Fibroblast of the aortic adventitia (primary cell): ENCODE data around the gene TMEM235. TPM values are rescaled to one million over a fixed set of nuclear protein-coding genes. Genes with fewer than 3 reads are reported as not detected.

Experiments used
- DNase-seq: peaks from one replicate; pipeline ENCODE4 v3.0.0-alpha.2; 2010; ENCODE audit warnings: low read depth
- H3K4me3 ChIP-seq: 2 replicates; pipeline ENCODE4 v1.5.1; 2011; ENCODE audit warnings: low read depth, mild to moderate bottlenecking, control low read depth, low read length, moderate library complexity
- CTCF ChIP-seq: IDR thresholded peaks from 2 replicates; pipeline ENCODE4 v1.5.1; 2011; ENCODE audit warnings: mild to moderate bottlenecking, low read length, control low read depth, inconsistent platforms; ENCODE audit not compliant: insufficient read depth
- total RNA-seq: library from RNA; depleted of rRNA; stranded (reverse); fragments of >200 nt; gene quantifications from 2 replicates; pipeline ENCODE4 v1.2.3, GENCODE V29; 2012; ENCODE audit warnings: low replicate concordance

The TMEM235 gene
- total RNA-seq, 1 donor = not detected

GRCh38 chr17:78263063-78263735 is 31.8 kb downstream of the TMEM235 start:
- H3K4me3 ChIP-seq = no peak overlapping the region
- TF ChIP-seq CTCF = no peak
- DNase-seq = no peak

GRCh38 chr17:78263736-78264340 is 32.4 kb downstream of the TMEM235 start:
- no peak for DNase-seq
- TF ChIP-seq CTCF = no peak
- no peak overlapping the region for H3K4me3 ChIP-seq

GRCh38 chr17:78264590-78264989 is 33.2 kb downstream of the TMEM235 start:
- no peak overlapping the region for H3K4me3 ChIP-seq
- no peak for DNase-seq
- no peak for TF ChIP-seq CTCF

GRCh38 chr17:78265121-78265520 is 33.7 kb downstream of the TMEM235 start:
- H3K4me3 ChIP-seq = no peak overlapping the region
- TF ChIP-seq CTCF = no peak
- DNase-seq = no peak

- H3K4me3 ChIP-seq = no peak overlapping the region
- TF ChIP-seq CTCF = no peak
- DNase-seq = no peak
Observed at GRCh38 chr17:78266231-78266631, 34.8 kb downstream of the TMEM235 start.

- H3K4me3 ChIP-seq = no peak overlapping the region
- DNase-seq = no peak
- no peak for TF ChIP-seq CTCF
Observed at GRCh38 chr17:78266771-78267170, 35.3 kb downstream of the TMEM235 start.
